ENCODE results near the gene CARD11. TPM values are rescaled to one million over a fixed set of nuclear protein-coding genes. Genes with fewer than 3 reads are reported as not detected.

CARD11 gene
- polyA plus RNA-seq, 3 donors = 1.0 to 2.3 (median 1.1) TPM

DNA sequence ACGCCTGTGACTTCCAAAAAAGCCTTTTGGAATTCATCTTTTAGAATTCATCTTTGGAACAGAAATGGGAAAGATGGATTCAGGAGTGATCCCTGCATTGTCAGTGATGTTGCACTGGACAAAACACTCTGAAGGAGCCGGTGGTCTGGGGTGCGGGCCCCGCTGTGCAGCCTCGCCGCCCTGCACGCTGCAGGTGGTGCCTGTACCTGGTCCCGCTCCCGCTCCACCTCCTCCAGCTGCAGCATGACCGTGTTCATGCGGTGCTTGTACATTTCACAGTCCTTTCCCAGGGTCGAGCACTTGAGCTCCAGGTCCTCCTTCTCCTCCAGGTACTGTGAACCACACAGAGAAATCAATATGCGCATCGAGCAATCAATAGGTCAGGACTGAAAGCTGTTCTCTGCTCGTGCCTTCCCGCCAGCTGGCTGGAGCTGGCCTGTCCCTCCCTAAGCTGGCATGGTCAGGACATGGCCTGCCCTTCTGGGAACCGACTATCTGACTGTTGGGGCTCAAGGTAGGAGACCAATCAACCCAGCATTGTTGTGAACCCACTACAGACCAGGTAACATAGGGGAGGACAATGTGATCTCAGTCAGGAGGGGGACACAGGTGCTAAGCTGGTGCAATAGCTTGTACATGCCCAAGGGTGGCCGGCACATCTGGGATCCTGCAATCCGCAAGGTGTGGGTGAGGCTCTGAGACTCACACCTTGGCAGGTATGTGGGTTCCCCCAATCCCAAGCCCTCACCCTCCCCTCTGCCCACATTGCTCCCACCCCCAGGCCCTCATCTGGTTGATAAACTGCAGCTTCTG is 105.8 kb downstream of the CARD11 start:
- no peak for DNase-seq (ENCODE audit: extremely low read depth in 1 of 11, low read depth in 9 of 11, low spot score in 4 of 11)

DNA sequence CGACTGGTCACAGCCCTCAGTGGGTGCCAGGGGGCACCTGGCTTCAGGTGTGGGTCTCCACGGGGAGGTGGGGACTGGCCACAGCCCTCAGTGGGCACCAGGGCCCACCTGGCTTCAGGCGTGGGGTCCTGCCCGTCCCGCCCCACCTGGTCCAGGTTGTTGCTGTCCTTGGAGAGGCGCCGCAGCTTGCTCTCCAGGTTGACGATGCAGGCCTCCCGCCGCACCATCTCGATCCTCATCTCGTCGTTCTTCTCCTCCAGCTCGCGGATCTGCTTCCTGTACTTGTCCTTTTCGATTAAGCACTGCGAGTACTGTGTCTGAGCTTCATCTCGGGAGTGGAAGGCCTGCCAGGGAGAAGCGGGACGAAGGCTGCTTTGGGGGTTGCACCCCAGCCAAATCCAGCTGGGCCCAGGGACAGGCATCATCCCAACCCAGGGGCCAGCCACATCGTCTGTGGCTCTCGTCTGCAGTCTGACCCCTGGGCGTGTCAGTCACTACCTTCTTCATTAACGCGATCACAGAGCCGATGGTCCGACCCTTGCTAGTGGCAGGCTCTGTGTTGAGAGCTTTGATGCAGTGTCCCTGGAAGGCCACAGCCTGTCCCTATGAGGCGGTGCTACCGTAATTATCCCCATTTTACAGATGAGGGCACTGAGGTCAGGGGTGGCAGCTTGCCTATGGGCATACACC is 106.6 kb downstream of the CARD11 start:
- DNase-seq (ENCODE audit: extremely low read depth in 1 of 11, low read depth in 9 of 11, low spot score in 4 of 11) = no peak

DNA sequence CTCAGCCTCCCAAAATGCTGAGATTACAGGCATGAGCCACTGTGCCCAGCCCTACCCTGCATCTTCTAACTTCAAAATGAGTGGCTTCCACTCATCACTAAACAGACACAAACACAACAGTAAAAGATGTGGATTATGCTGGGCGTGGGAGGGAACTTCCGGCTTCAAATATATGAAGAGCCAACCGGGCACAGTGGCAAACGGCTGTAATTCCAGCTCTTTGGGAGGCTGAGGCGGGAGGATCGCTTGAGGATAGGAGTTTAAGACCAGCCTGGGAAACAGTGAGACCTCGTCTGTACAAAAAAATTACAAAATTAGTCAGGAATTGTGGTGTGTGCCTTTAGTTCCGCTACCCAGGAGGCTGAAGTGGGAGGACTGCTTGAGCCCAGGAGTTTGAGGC is 107.4 kb downstream of the CARD11 start:
- DNase-seq (ENCODE audit: extremely low read depth in 1 of 11, low read depth in 9 of 11, low spot score in 4 of 11) = no peak

DNA sequence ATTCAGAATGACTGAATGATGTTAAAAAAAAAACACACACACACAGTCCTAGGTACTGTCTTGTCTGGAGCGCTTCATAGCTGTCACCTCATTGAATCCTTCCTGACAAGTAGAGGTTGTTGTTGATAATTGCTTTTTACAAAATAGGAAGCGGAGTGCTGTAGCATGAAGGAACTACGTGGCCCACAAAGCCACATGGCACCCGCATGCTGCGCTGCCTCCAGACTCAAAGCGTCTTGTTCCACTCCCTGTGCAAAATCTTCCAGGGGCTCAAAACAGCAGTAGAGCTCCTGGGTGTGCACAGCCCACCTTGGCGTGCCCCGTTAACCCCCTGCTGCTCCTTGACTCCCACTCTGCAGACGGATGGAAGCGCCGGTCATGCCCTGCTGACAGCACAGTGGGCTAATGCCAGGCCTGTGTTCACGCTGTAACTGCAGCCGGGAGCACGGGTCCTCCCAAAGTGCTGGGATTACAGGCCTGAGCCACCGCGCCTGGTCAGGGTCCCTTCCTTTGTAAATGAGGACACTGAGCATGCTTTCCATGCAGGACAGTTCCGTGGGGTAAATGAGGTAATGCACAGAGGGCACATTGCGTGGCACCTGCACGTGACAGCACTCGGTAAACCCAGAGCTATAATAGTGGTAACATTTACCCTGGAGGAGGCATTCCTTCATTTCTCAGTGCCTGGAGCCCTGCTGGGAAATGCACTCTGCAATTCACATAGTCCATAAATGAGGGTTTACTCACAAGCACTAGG is 108.5 kb downstream of the CARD11 start:
- DNase-seq (ENCODE audit: extremely low read depth in 1 of 11, low read depth in 9 of 11, low spot score in 4 of 11) = no peak

DNA sequence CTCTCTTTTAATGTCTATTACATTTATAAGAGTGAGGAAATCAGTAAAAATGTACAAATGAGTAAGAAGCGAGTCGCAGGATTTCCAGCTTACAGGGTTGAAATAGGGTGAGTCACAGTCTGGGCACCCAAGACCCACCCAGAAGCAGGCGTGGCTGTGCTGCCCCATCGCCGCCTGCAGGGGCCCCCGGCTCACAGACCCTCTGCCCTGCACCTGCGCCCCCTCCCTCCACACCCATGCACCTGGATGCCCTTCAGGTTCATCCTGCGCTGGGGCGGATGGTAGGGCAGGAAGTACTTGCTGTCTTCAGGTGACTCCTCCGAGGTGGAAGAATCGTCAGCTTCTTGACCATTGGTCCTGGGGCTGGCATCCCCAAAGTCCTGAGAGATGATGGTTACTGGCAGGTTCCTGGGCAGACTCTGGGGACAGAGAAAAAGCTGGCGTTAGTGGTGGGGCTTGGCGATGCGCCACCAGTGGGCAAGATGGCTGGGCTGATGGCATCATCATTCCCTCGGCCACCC is 109.4 kb downstream of the CARD11 start:
- DNase-seq (ENCODE audit: extremely low read depth in 1 of 11, low read depth in 9 of 11, low spot score in 4 of 11) = no peak

DNA sequence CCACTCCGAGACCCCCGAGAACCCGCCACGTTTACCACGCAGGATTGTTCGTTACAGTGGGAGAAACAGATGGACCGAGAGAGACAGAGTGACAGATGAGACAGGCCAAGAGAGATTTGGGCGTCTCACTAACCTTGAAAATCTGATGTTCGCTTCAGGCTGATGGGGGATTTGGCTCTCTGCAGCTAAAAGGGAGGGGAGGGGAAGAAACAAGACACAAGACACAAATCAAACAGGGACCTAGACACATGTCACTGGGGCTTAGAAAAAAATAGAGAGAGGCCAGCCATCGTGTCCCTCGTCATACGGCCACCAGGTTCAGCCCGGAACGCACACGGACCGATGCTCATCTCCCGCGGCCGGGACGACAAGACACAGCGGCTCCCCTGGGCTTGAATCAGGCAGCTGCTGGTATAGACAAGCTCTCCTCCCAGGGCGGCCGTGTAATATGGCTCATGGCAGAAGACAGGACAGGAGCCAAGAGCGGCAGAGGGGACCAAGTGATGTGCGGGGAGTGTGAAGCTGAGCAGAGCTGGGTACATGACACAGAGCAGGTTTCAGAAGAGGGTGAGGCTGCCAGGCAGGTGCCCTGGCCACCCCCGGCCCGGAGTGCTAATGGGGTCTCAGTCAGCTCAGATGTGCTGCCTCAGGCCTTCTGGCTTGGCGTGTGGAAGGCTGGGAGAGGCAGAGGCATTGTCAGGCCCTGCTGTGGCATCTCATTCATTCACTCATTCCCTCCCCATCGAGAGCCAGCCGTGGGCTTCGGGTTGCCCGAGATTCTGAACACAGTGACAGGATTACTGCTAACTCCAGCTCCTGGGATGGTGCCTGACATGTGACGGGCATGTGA is 111.0 kb downstream of the CARD11 start:
- no peak for DNase-seq (ENCODE audit: extremely low read depth in 1 of 11, low read depth in 9 of 11, low spot score in 4 of 11)

DNA sequence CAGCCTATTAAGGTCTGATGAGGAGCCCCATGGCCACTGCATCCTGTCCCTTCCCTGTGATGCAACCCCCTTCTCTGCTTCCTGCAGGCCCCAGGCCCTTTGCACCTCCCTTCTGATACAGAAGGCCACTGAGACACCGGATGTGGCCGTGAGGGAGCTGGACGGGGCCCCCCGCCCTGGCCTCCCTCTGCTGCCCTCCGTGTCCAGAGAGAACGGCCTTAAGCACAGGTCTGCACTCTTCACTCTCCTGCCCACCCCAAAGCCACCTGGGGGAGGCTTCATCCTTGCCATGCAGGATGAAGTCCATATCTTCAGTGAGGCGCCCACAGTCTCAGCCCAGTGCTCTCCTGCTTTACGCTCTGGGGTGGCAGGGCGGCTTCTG is 112.6 kb downstream of the CARD11 start:
- no peak for DNase-seq (ENCODE audit: extremely low read depth in 1 of 11, low read depth in 9 of 11, low spot score in 4 of 11)

DNA sequence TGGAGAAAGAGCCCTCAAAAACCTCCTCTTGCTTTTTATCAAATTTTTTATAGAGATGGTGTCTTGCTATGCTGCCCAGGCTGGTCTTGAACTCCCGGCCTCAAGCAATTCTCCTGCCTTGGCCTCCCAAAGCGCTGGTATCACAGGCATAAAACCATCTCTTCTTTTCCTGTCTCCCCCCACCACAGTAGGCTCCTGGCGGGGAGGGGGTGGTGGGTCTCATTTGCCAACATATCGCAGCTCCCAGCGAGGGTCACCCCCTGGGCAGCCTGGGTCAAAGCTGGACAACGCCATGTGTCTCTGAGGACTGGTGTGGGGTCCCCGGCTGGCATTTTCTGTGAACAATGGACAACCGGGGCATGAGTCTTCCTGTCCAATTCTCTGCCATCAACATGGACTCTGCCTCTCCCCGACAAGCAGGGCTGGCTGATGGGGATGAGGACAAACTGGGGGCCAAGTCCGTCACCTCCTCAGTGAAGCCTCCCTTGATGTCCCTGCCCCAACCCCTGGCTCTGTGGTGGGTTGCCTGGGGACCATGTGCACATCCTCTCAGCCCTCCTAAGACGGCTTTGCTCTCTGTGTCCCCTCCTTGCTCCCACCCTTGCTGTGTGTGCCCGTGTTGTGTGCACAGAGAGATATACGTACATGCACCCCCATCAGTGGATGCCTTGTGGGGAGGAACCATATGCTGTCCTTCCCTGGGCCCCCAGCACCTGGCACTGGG is 113.2 kb downstream of the CARD11 start:
- no peak for DNase-seq (ENCODE audit: extremely low read depth in 1 of 11, low read depth in 9 of 11, low spot score in 4 of 11)

DNA sequence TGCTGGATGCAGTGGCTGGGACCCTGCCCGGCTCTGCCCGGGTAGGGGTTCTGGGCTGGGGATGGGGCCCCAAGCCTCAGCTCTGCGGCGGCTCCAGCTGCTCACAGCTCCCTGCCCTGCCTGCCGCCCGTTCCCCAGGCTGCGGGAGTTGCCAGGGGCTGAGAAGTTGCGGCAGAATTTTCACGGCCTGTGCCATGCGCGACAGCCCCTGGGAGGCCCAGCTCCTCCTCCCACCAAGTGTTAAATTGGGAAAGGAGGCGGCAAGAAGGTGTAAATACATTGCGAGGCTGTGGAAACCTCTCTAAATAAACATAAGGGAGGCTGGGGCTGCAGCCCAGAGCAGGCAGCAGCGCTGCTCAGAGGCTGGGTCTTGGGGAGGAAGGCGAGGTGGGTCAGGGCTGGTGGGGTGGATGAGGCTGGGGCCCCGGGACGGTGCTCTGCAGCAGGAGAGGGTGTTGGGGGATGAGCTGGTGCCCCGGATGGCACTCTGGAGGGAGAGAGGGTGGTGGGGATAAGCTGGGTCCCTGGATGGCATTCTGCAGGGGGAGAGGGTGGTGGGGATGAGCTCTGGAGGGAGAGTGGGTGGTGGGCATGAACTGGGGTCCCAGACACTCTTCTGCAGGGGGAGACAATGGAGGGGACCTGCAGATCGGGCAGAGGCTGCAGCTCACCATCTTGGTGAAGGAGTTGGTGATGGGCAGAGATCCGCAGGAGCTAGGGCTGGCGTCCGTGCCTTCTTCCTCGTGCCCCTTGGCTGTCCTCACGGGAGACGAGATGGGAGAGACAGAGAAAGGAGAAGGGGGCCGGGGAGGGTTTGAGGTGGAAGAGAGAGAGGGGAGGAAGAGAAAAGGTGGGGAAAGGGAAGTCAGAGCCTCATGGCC is 114.1 kb downstream of the CARD11 start:
- DNase-seq (ENCODE audit: extremely low read depth in 1 of 11, low read depth in 9 of 11, low spot score in 4 of 11) = no peak

DNA sequence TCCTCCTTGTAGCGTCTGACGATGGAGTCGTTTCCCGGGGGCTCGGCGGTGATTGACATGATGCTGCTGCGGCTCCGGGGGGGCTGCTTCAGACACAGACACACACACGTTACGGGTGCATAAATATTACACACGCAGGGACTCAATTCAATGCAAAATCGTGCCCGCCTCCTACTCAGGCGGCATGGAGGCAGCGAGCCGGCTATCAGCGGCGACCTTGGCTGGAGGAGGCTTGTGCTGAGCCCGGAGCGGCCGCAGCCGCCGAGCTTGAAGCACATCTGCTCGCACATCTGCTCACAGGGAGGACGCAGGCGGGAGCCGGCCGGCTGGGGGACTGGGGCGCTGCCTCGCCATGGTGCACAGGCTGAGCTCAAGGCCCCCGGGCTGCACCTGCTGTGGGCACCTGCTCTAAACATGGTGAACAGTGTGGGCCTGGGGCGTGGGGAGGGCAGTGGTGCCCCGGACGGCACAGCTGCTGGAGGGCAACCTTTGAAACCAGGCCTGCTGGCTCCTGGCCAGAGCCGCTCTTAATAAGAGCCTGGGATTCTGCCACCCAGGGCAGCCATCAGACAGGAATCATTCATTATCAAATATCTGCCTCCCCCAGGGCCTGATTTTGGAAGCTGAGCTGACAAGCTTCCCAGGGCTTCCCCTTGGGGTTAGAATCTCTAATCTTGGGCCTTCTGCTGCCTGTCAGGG is 114.9 kb downstream of the CARD11 start:
- DNase-seq (ENCODE audit: extremely low read depth in 1 of 11, low read depth in 9 of 11, low spot score in 4 of 11) = peak in 2 of 11 donors; percentile 22 to 31

DNA sequence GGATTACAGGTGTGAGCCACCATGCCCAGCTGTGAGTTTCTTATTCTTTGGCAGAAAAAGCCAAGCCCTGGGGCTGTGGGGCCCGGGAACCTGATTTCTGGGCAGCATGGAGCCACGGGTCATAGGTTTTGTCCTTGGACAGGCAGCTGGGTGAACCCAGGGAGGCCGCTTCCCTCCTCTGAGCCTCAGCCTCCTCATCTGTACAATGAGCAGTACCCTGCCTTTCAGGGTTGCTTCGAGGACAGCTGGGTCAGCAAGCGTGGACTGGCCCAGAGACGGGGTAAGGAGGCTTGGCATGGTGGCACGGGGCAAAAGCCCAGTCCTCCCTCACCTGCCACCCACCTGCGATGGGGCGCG is 115.4 kb downstream of the CARD11 start:
- no peak for DNase-seq (ENCODE audit: extremely low read depth in 1 of 11, low read depth in 9 of 11, low spot score in 4 of 11)

DNA sequence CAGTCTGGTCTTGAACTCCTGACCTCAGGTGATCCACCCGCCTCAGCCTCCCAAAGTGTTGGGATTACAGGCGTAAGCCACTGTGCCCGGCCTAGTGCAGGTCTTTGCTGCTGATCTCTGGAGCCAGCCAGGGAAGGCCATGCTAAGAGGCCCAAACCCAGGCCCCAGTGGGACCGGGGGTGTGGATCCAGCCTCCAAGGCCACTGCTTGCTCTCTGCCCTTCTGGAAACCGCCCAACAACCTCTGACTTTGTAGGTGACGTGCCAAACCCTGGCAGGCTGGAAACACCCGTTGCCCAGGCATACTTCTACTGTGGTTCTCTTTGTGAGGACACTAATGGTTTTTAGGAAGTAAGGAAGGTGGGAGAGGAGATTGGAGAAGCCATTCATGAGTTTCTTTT is 116.1 kb downstream of the CARD11 start:
- no peak for DNase-seq (ENCODE audit: extremely low read depth in 1 of 11, low read depth in 9 of 11, low spot score in 4 of 11)

DNA sequence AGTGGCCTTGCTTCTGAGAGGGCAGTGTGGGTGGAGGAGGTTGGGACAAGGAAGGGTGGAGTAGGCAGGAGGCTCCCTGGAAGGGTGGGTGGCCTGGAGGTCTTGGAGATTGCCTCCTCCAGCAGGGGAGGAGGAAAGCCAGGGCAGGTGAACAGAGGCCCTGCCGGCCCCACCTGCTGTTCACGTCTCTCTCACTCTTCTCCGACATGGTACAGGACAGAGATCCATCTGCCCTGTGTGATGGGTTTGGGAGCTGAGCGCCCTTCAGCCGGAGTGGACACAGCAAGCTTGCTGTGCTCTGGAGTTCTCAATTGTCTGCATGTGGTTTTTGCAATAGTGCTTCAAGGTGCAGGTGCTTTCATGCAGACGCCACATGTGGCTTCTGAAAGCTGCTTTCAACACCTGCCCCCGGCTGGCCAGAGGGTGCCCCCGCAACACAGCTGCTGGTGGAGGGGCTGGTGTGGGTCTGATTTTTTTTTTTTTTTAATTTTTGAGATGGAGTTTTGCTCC is 116.7 kb downstream of the CARD11 start:
- no peak for DNase-seq (ENCODE audit: extremely low read depth in 1 of 11, low read depth in 9 of 11, low spot score in 4 of 11)

DNA sequence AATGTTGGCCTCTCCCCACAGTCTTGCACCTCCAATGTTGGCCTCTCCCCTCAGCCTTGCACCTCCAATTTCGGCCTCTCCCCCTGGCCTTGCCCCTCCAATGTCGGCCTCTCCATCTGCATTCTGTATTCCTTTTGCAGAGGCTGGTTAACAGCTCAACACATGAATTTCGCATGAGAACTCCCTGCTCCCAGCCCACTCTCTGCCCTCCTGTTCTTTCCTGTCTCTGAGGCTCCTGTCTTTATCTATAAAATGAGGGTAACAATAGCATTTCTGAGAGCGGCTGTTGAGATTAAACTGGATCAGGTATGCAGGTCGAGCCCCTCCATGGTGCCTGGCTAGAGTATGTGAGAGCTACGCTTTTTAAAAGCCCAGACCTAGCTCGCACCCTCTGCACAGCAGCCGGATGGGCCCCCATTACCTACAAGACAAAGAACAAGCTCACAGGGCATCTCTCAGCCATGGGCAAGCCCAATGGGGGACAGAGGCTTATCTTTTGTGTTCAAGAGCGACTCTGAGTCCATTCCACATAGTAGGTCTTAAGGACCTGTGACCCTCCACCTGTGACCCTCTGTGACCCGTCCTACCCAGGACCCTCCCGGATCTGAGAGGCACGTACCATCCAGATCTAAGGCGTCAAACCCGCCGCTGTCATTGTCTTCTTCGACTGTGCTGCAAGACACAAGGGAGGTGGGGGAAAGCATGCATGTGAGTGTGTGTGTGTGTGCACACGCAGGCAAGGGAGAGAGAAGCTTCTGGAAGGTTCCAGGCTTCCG is 117.4 kb downstream of the CARD11 start:
- DNase-seq (ENCODE audit: extremely low read depth in 1 of 11, low read depth in 9 of 11, low spot score in 4 of 11) = no peak

DNA sequence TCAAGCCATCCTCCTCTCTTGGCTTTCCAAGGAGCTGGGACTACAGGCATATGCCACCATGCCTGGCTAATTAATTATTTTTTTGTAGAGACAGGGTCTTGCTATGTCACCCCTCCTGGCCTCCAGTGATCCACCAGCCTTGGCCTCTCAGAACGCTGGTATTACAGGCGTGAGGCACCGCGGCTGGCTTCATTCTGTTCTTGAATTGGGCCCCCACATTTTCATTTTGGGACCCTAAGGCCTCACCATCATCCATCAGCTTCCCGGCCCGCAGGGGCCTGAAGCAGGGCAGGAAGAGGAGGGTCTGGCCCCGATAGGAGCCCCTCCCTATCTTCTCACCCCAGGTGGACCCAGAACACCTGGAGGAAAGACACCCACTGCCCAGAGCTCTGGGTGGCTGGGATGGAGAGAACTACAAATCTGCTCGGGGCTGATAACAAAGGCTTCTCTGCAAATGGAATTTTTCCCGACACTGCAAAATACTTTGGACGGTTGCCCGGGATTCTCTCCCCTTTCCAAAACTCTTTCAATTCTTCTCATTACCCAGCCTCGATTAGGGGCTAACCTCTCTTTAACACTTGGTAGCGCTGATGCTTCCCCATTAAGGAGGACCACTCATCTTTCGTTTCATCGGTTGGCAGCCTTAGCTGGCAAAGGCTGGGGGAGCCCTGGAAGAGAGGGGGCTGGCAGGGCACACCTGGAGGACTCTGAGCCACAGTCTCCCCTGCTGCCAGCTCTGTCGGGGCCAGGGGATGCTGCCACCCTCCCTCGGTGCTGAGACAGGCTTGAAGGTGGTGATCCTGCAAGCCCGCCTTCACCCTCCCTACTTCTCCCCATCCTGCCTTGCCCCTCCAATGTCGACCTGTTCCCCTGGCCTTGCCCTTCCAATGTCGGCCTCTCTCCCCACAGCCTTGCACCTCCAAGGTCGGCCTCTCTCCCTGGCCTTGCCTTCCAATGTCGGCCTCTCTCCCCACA is 118.5 kb downstream of the CARD11 start:
- no peak for DNase-seq (ENCODE audit: extremely low read depth in 1 of 11, low read depth in 9 of 11, low spot score in 4 of 11)

All from renal cortex interstitium (tissue), 11 donors.